ENCODE results near the gene SLC35D2.
"Not testable (repeated sequence)": the region's sequence is repeated elsewhere in the genome, so short reads cannot be mapped to it uniquely, and the experiment has no call there.

SLC35D2 gene

GRCh38 chr9:96361668-96362067 is 21.8 kb downstream of the SLC35D2 start:
- DNase-seq (ENCODE audit: low read depth) = no peak

- no peak for DNase-seq (ENCODE audit: low read depth)
These were observed 22.5 kb downstream of the SLC35D2 start for GRCh38 chr9:96360976-96361375.

GRCh38 chr9:96360523-96360922 is 23.0 kb downstream of the SLC35D2 start:
- not testable (repeated sequence) for DNase-seq (ENCODE audit: low read depth)

GRCh38 chr9:96350866-96351265 is 32.6 kb downstream of the SLC35D2 start:
- no peak for DNase-seq (ENCODE audit: low read depth)

- no peak for DNase-seq (ENCODE audit: low read depth)
These were observed 35.2 kb downstream of the SLC35D2 start for GRCh38 chr9:96348261-96348660.

- no peak for DNase-seq (ENCODE audit: low read depth)
These were observed 38.0 kb downstream of the SLC35D2 start for GRCh38 chr9:96345551-96345950.

- peak; percentile 98 for DNase-seq (ENCODE audit: low read depth)
These were observed 38.9 kb downstream of the SLC35D2 start for GRCh38 chr9:96344458-96345180.

DNA sequence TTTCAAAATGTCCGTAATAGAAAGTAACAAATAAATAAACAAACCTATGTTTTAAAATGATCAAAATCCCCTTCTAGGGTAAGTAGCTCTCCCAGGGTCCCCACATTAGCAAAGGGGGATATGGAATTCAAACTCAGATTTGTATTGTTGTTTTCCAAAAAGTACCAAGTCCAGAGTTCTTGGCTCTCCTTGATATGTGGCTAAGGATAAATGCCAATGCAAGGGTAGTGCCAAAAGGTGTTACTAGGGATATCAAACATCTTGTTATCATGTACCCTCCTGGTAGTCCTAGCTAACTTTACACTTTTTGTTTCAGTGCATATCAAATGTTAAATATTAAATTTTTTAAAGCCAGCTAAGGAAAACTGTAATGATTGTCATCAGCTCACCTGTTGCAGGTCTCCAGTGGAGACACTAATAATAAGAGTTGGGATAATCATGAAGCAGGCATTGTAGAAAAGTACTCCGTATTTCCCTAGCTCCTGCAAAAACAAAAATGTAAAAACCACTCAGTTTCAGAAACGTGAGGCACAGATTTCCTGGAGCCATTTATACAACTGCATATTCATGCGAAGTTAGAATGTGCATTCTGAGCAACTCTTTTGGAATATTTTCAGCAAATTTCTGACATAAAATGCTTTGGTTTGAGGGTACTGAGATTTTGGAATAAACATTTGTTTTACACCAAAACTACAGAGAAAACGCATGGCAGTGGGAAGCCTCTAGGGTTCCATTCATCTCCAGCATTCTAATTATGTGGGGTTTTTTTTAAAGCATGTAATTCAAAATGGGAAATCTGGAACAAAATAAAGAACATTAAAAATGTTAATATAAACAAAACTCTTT is 39.8 kb downstream of the SLC35D2 start:
- DNase-seq (ENCODE audit: low read depth) = no peak

DNA sequence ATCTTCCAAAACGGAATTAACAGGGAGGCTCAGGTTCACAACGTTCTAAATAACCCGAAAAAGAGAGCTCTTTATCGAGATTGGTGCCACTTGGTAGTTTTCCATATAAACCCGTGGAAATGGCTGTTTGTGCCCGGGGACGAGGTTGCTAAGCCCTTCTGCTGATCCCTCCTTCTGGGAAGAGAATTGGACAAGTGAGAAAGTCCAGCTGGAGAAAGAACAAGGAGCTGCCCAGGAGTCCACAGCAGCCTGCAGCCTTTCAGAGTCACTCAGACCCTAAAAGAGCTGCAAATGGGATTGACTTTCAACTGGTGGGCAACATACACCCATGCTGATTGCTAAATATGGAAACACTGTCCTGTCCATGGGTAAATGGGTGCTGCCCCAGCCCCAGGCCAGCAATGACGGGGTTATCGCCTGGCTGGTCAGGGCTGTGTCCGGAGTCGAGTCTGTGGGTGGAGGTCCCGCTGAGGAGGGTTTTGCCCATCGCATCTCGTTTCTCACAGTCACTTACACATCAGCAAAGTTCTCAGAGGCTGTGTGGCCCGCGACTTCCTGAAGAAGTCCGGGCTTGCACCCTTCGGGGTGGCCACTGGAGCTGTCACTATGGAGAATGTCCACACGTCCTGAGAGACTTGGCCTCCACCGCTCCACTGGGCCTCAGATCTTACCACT is 40.8 kb downstream of the SLC35D2 start:
- no peak for DNase-seq (ENCODE audit: low read depth)

DNA sequence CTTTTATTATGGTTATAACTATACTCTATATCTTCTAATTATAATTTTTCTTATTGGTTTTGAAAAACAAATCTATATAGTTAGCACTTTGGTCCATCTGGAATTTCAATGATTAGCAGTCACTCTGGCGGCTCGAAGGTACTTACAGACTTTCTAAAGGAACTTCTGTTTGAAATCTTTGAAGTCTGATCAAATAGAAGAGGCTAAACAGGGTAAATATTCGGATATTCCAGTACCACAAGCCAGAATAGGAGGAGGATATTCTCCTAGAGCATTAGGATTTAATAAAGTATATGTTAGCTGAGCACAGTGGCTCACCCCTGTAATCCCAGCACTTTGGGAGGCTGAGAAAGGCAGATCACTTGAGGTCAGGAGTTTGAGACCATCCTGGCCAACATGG is 42.8 kb downstream of the SLC35D2 start:
- no peak for DNase-seq (ENCODE audit: low read depth)

DNA sequence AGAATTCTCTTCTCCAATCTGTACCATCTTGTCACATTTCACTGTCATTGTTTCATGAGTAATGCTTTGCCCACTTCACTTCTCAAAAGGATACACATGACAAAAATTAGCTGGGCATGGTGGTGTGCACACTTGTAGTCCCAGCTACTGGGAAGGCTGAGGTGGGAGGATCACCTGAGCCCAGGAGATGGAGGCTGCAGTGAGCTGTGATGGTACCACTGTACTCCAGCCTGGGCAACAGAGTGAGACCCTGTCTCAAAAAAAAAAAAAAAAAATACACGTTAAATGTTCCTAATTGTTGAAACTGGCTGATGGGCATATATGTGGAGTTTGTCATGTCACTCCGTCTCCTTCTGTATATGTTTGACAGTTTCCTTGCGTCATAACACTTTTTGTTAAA is 45.2 kb downstream of the SLC35D2 start:
- no peak for DNase-seq (ENCODE audit: low read depth)

GRCh38 chr9:96333958-96334357 is 49.6 kb downstream of the SLC35D2 start:
- DNase-seq (ENCODE audit: low read depth) = no peak

DNA sequence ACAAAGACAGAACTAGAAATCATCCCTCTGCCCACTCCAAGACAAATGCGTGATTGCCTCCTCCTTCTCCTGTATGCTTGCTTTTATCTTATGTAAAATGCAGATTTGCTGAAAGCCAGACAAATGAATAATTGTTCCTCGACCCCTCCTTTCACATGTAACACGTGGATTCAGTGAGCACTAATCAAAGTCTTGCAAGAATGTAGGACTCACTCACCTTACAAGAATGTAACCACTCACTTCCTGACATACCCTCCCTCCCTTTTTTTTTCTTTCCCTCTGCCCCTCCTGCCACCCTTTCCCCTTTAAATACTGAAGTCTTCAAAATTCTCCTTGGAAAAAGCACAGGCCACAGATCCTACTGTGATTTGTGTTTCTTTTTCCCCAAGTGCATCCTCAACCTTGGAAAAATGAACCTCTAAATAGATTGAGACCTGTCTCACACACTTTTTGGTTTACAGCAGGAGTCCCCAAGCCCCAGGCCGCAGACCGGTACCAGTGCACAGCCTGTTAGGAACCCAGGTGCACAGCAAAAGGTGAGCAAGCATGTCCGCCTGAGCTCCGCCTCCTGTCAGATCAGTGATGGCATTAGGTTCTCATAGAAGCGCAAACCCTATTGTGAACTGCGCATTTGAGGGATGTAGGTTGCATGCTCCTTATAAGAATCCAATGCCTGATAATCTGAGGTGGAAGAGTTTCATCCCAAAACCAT is 52.1 kb downstream of the SLC35D2 start:
- DNase-seq (ENCODE audit: low read depth) = peak; percentile 58

GRCh38 chr9:96327694-96328352 is 55.7 kb downstream of the SLC35D2 start:
- peak; percentile 41 for DNase-seq (ENCODE audit: low read depth)

DNA sequence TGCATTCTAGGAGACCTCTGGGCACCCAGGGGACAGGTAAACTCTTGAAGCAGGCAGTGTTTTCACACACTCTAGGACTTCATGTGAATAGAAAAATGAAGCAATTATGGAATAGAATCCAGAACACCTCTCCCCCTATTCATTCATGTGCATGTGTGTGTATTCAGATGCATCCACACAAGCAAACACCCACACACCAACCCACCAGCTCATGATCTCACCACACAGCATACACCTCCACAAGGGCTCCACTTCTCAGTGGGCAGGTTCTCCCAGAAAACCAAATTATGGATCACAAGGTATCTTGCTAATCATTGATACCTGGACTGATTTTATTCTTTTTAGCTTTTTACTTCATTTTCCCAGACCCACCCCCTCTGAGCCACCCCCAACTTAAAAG is 60.3 kb downstream of the SLC35D2 start:
- DNase-seq (ENCODE audit: low read depth) = no peak

DNA sequence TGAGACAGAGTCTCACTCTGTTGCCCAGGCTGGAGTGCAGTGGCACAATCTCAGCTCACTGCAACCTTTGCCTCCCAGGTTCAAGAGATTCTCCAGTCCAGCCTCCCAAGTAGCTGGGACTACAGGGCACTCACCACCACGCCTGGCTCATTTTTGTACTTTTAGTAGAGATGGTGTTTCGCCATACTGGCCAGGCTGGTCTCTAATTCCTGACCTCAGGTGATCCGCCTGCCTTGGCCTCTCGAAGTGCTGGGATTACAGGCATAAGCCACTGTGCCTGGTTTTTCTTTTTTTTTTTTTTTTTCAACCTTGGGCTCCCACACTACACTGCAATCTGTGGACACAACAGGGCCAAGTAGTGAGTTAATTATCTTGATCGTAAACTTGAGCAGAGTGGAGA is 60.8 kb downstream of the SLC35D2 start:
- DNase-seq (ENCODE audit: low read depth) = not testable (repeated sequence)

GRCh38 chr9:96322210-96322609 is 61.3 kb downstream of the SLC35D2 start:
- not testable (repeated sequence) for DNase-seq (ENCODE audit: low read depth)

DNA sequence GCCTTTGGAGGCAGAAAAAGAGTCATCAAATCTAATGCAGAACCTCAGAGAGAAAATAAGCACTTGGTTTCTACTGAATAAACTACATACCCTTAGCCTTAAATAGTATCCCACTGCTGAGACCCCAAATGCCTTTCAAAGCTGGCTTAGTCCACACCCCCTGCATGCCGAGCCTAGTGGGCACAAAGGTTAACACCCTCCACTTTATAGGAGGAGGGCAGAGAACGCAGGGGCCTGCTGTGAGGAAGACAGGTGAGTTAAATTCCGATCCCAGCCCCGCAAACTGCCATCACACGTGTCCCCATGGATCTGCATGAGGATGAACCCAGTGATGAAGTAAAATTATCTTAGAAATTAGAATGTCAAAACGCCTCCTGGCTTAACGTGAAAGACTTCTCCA is 62.0 kb downstream of the SLC35D2 start:
- no peak for DNase-seq (ENCODE audit: low read depth)

- no peak for DNase-seq (ENCODE audit: low read depth)
These were observed 62.7 kb downstream of the SLC35D2 start for GRCh38 chr9:96320749-96321280.

DNA sequence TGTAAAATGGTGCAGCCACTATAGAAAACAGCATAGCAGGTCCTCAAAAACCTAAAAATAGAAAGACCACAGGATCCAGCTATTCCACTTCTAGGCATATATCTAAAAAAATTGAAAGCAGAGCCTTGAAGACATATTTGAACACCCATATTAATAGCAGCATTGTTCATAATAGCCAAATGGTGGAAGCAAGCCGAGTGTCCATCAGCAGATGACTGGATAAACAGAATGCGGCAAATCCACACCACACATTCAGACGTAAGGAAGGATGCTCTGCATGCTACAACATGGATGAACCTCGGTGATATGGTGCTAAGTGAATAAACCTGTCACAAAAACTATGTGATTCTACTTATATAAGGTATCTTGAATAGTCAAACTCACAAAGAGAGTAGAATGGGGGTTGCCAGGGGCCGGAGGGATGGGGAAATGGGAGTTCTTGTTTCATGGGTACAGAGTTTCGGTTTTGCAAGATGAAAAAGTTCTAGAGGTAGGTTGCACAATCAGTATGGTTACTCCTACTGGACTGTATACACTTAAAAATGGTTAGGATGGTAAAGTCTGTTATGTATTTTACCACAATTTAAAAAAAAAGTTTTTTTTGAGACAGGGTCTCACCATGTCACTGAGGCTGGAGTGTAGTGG is 64.5 kb downstream of the SLC35D2 start:
- no peak for DNase-seq (ENCODE audit: low read depth)

Measured in amniotic epithelial cell (primary cell).